Measurements from ENCODE around the gene KCTD6.

Gene KCTD6

GRCh38 chr3:58534592-58535494, 42.9 kb downstream of the KCTD6 start:
- H3K27ac ChIP-seq (ENCODE audit: insufficient read depth, low read length, poor library complexity, severe bottlenecking): no peak overlapping the region
- H3K4me3 ChIP-seq (ENCODE audit: insufficient read depth, low read depth, low read length, poor library complexity, severe bottlenecking): no peak overlapping the region
- no peaks in the 10 kb centered on the region for H3K4me1 ChIP-seq (ENCODE audit: control insufficient read depth, insufficient read depth, low read length, poor library complexity, severe bottlenecking)
- H3K27me3 ChIP-seq (replicated peaks; ENCODE audit: control insufficient read depth, insufficient read depth, low read length, poor library complexity, severe bottlenecking): no peaks in the 10 kb centered on the region
- H3K9me3 ChIP-seq (ENCODE audit: control insufficient read depth, low read length): no peaks in the 10 kb centered on the region
- DNase-seq: no peak
- H3K36me3 ChIP-seq (ENCODE audit: control insufficient read depth, insufficient read depth, low read length): no peaks in the 10 kb centered on the region

GRCh38 chr3:58535531-58536500, 43.9 kb downstream of the KCTD6 start:
- no peak for DNase-seq
- no peaks in the 10 kb centered on the region for H3K27me3 ChIP-seq (replicated peaks; ENCODE audit: control insufficient read depth, insufficient read depth, low read length, poor library complexity, severe bottlenecking)
- no peaks in the 10 kb centered on the region for H3K9me3 ChIP-seq (ENCODE audit: control insufficient read depth, low read length)
- H3K36me3 ChIP-seq (ENCODE audit: control insufficient read depth, insufficient read depth, low read length): no peaks in the 10 kb centered on the region
- H3K4me1 ChIP-seq (ENCODE audit: control insufficient read depth, insufficient read depth, low read length, poor library complexity, severe bottlenecking): no peaks in the 10 kb centered on the region
- H3K4me3 ChIP-seq (ENCODE audit: insufficient read depth, low read depth, low read length, poor library complexity, severe bottlenecking): no peak overlapping the region
- H3K27ac ChIP-seq (ENCODE audit: insufficient read depth, low read length, poor library complexity, severe bottlenecking): no peak overlapping the region

- H3K27me3 ChIP-seq (replicated peaks; ENCODE audit: control insufficient read depth, insufficient read depth, low read length, poor library complexity, severe bottlenecking): no peaks in the 10 kb centered on the region
- no peaks in the 10 kb centered on the region for H3K36me3 ChIP-seq (ENCODE audit: control insufficient read depth, insufficient read depth, low read length)
- no peaks in the 10 kb centered on the region for H3K4me1 ChIP-seq (ENCODE audit: control insufficient read depth, insufficient read depth, low read length, poor library complexity, severe bottlenecking)
- DNase-seq: no peak
- H3K4me3 ChIP-seq (ENCODE audit: insufficient read depth, low read depth, low read length, poor library complexity, severe bottlenecking): no peak within 1 kb of the TSS
- no peak within 1 kb of the TSS for H3K27ac ChIP-seq (ENCODE audit: insufficient read depth, low read length, poor library complexity, severe bottlenecking)
- no peaks in the 10 kb centered on the region for H3K9me3 ChIP-seq (ENCODE audit: control insufficient read depth, low read length)
Measured at GRCh38 chr3:58536501-58537411, 44.9 kb downstream of the KCTD6 start, which contains the start of gene ACOX2. Gene ACOX2 (minus strand): TSS chr3:58537190. CDS start chr3:58535106, 2,084 bp downstream.

- no peaks in the 10 kb centered on the region for H3K27me3 ChIP-seq (replicated peaks; ENCODE audit: control insufficient read depth, insufficient read depth, low read length, poor library complexity, severe bottlenecking)
- no peak overlapping the region for H3K4me3 ChIP-seq (ENCODE audit: insufficient read depth, low read depth, low read length, poor library complexity, severe bottlenecking)
- no peaks in the 10 kb centered on the region for H3K36me3 ChIP-seq (ENCODE audit: control insufficient read depth, insufficient read depth, low read length)
- H3K4me1 ChIP-seq (ENCODE audit: control insufficient read depth, insufficient read depth, low read length, poor library complexity, severe bottlenecking): no peaks in the 10 kb centered on the region
- no peak for DNase-seq
- no peaks in the 10 kb centered on the region for H3K9me3 ChIP-seq (ENCODE audit: control insufficient read depth, low read length)
- H3K27ac ChIP-seq (ENCODE audit: insufficient read depth, low read length, poor library complexity, severe bottlenecking): no peak overlapping the region
Measured at GRCh38 chr3:58537412-58538301, 45.8 kb downstream of the KCTD6 start.

GRCh38 chr3:58539626-58540025, 47.7 kb downstream of the KCTD6 start:
- no peaks in the 10 kb centered on the region for H3K9me3 ChIP-seq (ENCODE audit: control insufficient read depth, low read length)
- no peaks in the 10 kb centered on the region for H3K27me3 ChIP-seq (replicated peaks; ENCODE audit: control insufficient read depth, insufficient read depth, low read length, poor library complexity, severe bottlenecking)
- H3K36me3 ChIP-seq (ENCODE audit: control insufficient read depth, insufficient read depth, low read length): no peaks in the 10 kb centered on the region
- no peak overlapping the region for H3K4me3 ChIP-seq (ENCODE audit: insufficient read depth, low read depth, low read length, poor library complexity, severe bottlenecking)
- H3K4me1 ChIP-seq (ENCODE audit: control insufficient read depth, insufficient read depth, low read length, poor library complexity, severe bottlenecking): no peaks in the 10 kb centered on the region
- no peak for DNase-seq
- no peak overlapping the region for H3K27ac ChIP-seq (ENCODE audit: insufficient read depth, low read length, poor library complexity, severe bottlenecking)

GRCh38 chr3:58540176-58540858, 48.4 kb downstream of the KCTD6 start:
- no peaks in the 10 kb centered on the region for H3K27me3 ChIP-seq (replicated peaks; ENCODE audit: control insufficient read depth, insufficient read depth, low read length, poor library complexity, severe bottlenecking)
- H3K4me1 ChIP-seq (ENCODE audit: control insufficient read depth, insufficient read depth, low read length, poor library complexity, severe bottlenecking): no peaks in the 10 kb centered on the region
- H3K4me3 ChIP-seq (ENCODE audit: insufficient read depth, low read depth, low read length, poor library complexity, severe bottlenecking): no peak overlapping the region
- H3K27ac ChIP-seq (ENCODE audit: insufficient read depth, low read length, poor library complexity, severe bottlenecking): no peak overlapping the region
- H3K36me3 ChIP-seq (ENCODE audit: control insufficient read depth, insufficient read depth, low read length): no peaks in the 10 kb centered on the region
- DNase-seq: no peak
- no peaks in the 10 kb centered on the region for H3K9me3 ChIP-seq (ENCODE audit: control insufficient read depth, low read length)

GRCh38 chr3:58544541-58544940, 52.6 kb downstream of the KCTD6 start:
- no peaks in the 10 kb centered on the region for H3K4me1 ChIP-seq (ENCODE audit: control insufficient read depth, insufficient read depth, low read length, poor library complexity, severe bottlenecking)
- H3K4me3 ChIP-seq (ENCODE audit: insufficient read depth, low read depth, low read length, poor library complexity, severe bottlenecking): no peak overlapping the region
- H3K9me3 ChIP-seq (ENCODE audit: control insufficient read depth, low read length): no peaks in the 10 kb centered on the region
- no peaks in the 10 kb centered on the region for H3K36me3 ChIP-seq (ENCODE audit: control insufficient read depth, insufficient read depth, low read length)
- no peak for DNase-seq
- H3K27ac ChIP-seq (ENCODE audit: insufficient read depth, low read length, poor library complexity, severe bottlenecking): no peak overlapping the region
- no peaks in the 10 kb centered on the region for H3K27me3 ChIP-seq (replicated peaks; ENCODE audit: control insufficient read depth, insufficient read depth, low read length, poor library complexity, severe bottlenecking)

- no peaks in the 10 kb centered on the region for H3K4me1 ChIP-seq (ENCODE audit: control insufficient read depth, insufficient read depth, low read length, poor library complexity, severe bottlenecking)
- H3K36me3 ChIP-seq (ENCODE audit: control insufficient read depth, insufficient read depth, low read length): no peaks in the 10 kb centered on the region
- H3K27ac ChIP-seq (ENCODE audit: insufficient read depth, low read length, poor library complexity, severe bottlenecking): no peak overlapping the region
- no peak for DNase-seq
- H3K9me3 ChIP-seq (ENCODE audit: control insufficient read depth, low read length): no peaks in the 10 kb centered on the region
- no peaks in the 10 kb centered on the region for H3K27me3 ChIP-seq (replicated peaks; ENCODE audit: control insufficient read depth, insufficient read depth, low read length, poor library complexity, severe bottlenecking)
- no peak overlapping the region for H3K4me3 ChIP-seq (ENCODE audit: insufficient read depth, low read depth, low read length, poor library complexity, severe bottlenecking)
Measured at GRCh38 chr3:58551636-58552180, 59.8 kb downstream of the KCTD6 start.
